Left lung (tissue), 10 donors: Measurements from ENCODE around the gene DIP2A. TPM values are rescaled to one million over a fixed set of nuclear protein-coding genes. Genes with fewer than 3 reads are reported as not detected.
A peak's percentile ranks its signal among the peaks of the same experiment; 100 is the strongest.

Source experiments
- ATAC-seq: fragments of 200-7000 bp; cut with Tn5 transposase; one replicate; pipeline ENCODE4 v1.9.1; 2020; ENCODE audit warnings: moderate library complexity
- DNase-seq, 4 donors: peaks; one replicate each; pipeline ENCODE4 v3.0.0-alpha.2; 2013 to 2020
- H3K27ac ChIP-seq, 2 donors: fragments of 200-600 bp; sonication (generic) in 1 of 2; one replicate each; pipeline versions ENCODE4 v1.5.0 to v1.8.0; 2020 to 2021
- H3K27me3 ChIP-seq, 2 donors: fragments of 200-600 bp; sonication (generic) in 1 of 2; one replicate each; pipeline versions ENCODE4 v1.5.0 to v1.8.0; 2020 to 2021
- H3K36me3 ChIP-seq, 2 donors: fragments of 200-600 bp; sonication (generic) in 1 of 2; one replicate each; pipeline versions ENCODE4 v1.5.0 to v1.8.0; 2020 to 2021
- H3K4me1 ChIP-seq, 2 donors: fragments of 200-600 bp; one replicate each; pipeline ENCODE4 v1.8.0; 2021
- H3K4me3 ChIP-seq, 2 donors: fragments of 200-600 bp; sonication (generic) in 1 of 2; one replicate each; pipeline versions ENCODE4 v1.5.0 to v1.8.0; 2020 to 2021; ENCODE audit warnings: mild to moderate bottlenecking in 1 of 2
- H3K9me3 ChIP-seq, 2 donors: fragments of 200-600 bp; sonication (generic) in 1 of 2; one replicate each; pipeline versions ENCODE4 v1.5.0 to v1.8.0; 2020 to 2021
- intact Hi-C, 2 donors: fragments of 100-400 bp; cut with DNase I; formaldehyde crosslinking; loops; one replicate each; pipeline versions ENCODE4 v1.11.2 to v1.14.2; 2022
- polyA plus RNA-seq, 6 donors: library from polyadenylated mRNA; unstranded; fragments of 120-200 nt; gene quantifications; one replicate each; pipeline ENCODE4 v1.2.1, GENCODE V29; 2013; ENCODE audit not compliant: insufficient read length in 6 of 6
- total RNA-seq, 2 donors: library from RNA; stranded (reverse); fragmentation: NEBNext Ultra II Directional; extraction: Animal tissue kit (Norgen Biotek cat#: 25700); gene quantifications; one replicate each; pipeline ENCODE4 v1.2.1, GENCODE V29; 2021
- TF ChIP-seq, protein P1 (sequence below), 2 donors: fragments of 200-600 bp; sonication (generic) in 1 of 2; IDR thresholded peaks; one replicate each; pipeline versions ENCODE4 v1.5.0 to v1.8.0; 2021; ENCODE audit warnings: antibody characterized with exemption in 2 of 2
- donor health status: DM: no; HTN: yes; CAD: no.
- donor health status: DM: no; HTN: no; CAD: no.

Gene DIP2A
- total and polyA plus RNA-seq, 8 donors = 31.5 to 75.3 (median 62.6) TPM

DNA sequence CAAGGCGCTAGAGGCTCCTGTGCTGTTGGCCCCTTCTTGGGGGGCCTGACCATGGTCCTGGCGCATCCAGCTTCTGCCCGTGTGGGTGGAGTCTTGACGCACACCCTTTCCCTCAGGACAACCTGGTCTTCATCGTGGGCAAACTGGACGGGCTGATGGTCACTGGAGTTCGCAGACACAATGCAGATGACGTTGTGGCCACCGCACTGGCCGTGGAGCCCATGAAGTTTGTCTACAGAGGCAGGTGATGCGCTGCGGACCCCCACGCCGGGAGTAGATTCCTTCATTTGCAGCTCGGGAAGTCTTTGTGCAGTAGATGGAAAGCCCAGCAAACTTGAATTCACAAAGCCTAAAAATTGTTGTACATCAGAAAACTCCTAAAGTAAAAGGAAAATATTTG lies 88.1 kb downstream of the DIP2A start:
- H3K36me3 ChIP-seq = peaks cover 0 to 78% of the 10 kb centered on the region in 2 donors
- TF ChIP-seq, protein P1, sequence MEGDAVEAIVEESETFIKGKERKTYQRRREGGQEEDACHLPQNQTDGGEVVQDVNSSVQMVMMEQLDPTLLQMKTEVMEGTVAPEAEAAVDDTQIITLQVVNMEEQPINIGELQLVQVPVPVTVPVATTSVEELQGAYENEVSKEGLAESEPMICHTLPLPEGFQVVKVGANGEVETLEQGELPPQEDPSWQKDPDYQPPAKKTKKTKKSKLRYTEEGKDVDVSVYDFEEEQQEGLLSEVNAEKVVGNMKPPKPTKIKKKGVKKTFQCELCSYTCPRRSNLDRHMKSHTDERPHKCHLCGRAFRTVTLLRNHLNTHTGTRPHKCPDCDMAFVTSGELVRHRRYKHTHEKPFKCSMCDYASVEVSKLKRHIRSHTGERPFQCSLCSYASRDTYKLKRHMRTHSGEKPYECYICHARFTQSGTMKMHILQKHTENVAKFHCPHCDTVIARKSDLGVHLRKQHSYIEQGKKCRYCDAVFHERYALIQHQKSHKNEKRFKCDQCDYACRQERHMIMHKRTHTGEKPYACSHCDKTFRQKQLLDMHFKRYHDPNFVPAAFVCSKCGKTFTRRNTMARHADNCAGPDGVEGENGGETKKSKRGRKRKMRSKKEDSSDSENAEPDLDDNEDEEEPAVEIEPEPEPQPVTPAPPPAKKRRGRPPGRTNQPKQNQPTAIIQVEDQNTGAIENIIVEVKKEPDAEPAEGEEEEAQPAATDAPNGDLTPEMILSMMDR (IDR thresholded peaks at IDR 0.05) = no peak
- no peaks in the 10 kb centered on the region for H3K9me3 ChIP-seq
- H3K27me3 ChIP-seq = no peaks in the 10 kb centered on the region
- ATAC-seq (no peak), DNase-seq (no peak)
- no peak overlapping the region for H3K4me3 ChIP-seq
- intact Hi-C loops = no loop called here
- H3K27ac ChIP-seq = no peak overlapping the region
- H3K4me1 ChIP-seq = peaks cover 0 to 7% of the 10 kb centered on the region in 2 donors

DNA sequence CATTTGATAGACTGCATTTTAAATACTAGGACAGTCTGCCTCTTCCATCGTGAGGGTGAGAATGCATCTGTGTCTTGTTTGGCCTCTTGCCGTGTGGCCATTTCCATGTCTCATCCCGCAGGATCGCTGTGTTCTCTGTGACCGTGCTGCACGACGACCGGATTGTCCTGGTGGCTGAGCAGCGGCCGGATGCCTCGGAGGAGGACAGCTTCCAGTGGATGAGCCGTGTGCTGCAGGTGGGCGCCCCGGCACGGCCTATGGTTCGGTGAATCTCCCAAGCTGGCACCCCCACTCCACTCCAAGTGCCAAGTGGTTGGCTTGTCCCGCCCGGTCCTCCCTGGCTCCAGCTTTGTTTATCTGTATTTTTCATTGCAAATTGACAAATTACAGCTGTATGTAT lies 91.0 kb downstream of the DIP2A start:
- Histone ChIP-seq H3K36me3 (peaks cover 0 to 66% of the 10 kb centered on the region in 2 donors), H3K27me3 (no peaks in the 10 kb centered on the region), H3K27ac (peak overlapping the region in 1 of 2 donors; percentile 91), H3K4me3 (no peak overlapping the region), H3K9me3 (no peaks in the 10 kb centered on the region), H3K4me1 (peaks cover 0 to 7% of the 10 kb centered on the region in 2 donors)
- TF ChIP-seq, protein P1 (IDR thresholded peaks at IDR 0.05) = no peak
- intact Hi-C loops = no loop called here
- DNase-seq (no peak), ATAC-seq (no peak)

DNA sequence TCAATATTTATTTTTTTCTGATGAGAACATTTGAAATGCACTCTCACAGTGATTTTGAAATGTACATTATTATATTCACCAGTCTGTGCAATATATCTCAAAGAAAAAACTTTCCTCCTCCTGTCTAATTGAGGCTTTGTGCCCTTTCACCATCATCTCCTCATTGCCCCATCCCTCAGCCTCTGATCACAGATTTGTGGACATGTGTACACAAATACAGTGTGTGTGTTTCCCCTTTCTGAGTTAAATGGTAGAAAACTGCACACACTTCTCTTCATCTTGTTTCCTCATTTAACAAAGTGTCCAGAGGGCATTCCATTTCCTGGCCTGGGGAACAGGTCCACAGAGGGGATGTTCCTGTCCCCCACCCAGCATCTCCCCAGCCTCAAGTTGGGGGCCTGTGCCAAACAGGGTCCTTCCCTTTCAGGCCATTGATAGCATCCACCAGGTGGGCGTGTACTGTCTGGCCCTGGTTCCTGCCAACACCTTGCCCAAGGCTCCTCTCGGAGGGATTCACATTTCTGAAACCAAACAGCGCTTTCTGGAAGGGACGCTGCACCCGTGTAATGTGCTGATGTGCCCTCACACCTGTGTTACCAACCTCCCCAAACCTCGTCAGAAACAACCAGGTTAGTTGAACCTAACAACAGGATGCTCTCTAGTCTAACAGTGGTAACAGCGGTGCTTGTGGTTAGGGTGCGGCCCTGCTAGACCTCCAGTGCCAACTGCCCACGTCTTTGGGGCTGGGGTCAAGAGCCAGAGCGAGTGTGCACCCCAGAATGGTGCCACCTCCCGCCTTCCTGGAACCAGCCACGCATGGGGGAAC lies 91.6 kb downstream of the DIP2A start:
- Histone ChIP-seq H3K9me3 (no peaks in the 10 kb centered on the region), H3K4me1 (peaks cover 0 to 7% of the 10 kb centered on the region in 2 donors), H3K27me3 (no peaks in the 10 kb centered on the region), H3K4me3 (no peak overlapping the region), H3K36me3 (peaks cover 0 to 66% of the 10 kb centered on the region in 2 donors), H3K27ac (peak overlapping the region in 1 of 2 donors; percentile 91)
- intact Hi-C loops = no loop called here
- DNase-seq = no peak
- TF ChIP-seq, protein P1 (IDR thresholded peaks at IDR 0.05) = no peak
- no peak for ATAC-seq

DNA sequence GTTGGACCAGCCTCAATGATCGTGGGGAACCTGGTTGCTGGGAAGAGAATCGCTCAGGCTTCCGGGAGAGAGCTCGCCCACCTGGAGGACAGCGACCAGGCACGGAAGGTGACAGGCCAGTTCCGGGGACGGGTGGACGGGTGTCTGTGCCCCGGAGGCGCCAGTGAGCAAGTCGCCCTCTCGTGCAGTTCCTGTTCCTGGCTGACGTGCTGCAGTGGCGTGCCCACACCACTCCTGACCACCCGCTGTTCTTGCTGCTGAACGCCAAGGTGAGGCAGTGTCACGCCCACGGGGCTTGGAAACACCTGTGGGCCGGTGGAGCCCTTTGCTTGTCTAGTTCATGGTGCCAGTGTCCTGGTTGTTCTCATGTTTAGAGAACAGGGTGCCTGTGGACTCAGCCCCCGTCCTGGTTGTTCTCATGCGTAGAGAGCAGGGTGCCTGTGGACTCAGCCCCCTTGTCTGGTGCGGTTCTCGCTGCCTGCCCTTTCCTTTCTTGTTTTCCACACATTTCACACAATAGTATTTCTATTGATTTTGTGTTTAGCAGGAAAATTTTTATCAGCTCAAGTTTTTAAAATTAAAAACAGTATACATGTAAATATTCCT lies 93.0 kb downstream of the DIP2A start:
- peak overlapping the region in 1 of 2 donors; percentile 26 for H3K4me3 ChIP-seq
- intact Hi-C loops = no loop called here
- TF ChIP-seq, protein P1 (IDR thresholded peaks at IDR 0.05) = no peak
- peak; percentile 59 for ATAC-seq
- H3K36me3 ChIP-seq = peaks cover 0 to 66% of the 10 kb centered on the region in 2 donors
- no peaks in the 10 kb centered on the region for H3K9me3 ChIP-seq
- peak in 2 of 4 donors; percentile 61 to 90 for DNase-seq
- no peaks in the 10 kb centered on the region for H3K27me3 ChIP-seq
- H3K27ac ChIP-seq = peak overlapping the region; percentile 39 to 91
- peaks cover 0 to 7% of the 10 kb centered on the region in 2 donors for H3K4me1 ChIP-seq

DNA sequence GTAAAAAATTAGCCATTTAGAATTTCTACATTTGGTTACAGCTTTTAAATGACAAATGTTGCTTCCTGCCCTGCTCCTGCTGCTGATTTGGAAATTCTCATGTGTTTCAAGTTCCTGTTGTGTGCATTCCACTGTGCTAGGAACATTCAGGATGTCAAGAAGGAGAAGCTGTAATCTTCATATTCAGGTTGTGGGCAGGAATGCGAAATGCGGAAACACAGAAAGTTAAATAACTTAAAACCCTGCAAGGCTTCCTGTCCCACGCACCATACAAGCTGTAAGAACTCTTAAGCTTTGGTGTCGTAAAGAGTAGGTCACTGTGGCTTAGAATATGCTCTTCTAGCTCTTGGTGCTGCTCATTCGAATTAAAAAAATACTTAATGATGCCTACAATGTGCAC lies 93.6 kb downstream of the DIP2A start:
- DNase-seq (no peak), ATAC-seq (peak; percentile 57)
- peak overlapping the region; percentile 39 to 91 for H3K27ac ChIP-seq
- intact Hi-C loops = no loop called here
- peaks cover 0 to 66% of the 10 kb centered on the region in 2 donors for H3K36me3 ChIP-seq
- peaks cover 0 to 7% of the 10 kb centered on the region in 2 donors for H3K4me1 ChIP-seq
- H3K27me3 ChIP-seq = no peaks in the 10 kb centered on the region
- TF ChIP-seq, protein P1 (IDR thresholded peaks at IDR 0.05) = no peak
- no peaks in the 10 kb centered on the region for H3K9me3 ChIP-seq
- H3K4me3 ChIP-seq = peak overlapping the region in 1 of 2 donors; percentile 26
